Heart left ventricle (tissue), 16 donors: ENCODE results near the gene PCDHGC3. TPM values are rescaled to one million over a fixed set of nuclear protein-coding genes. Genes with fewer than 3 reads are reported as not detected.
A peak's percentile ranks its signal among the peaks of the same experiment; 100 is the strongest.

Experiments
- ATAC-seq, 4 donors: fragments of 200-7000 bp; cut with Tn5 transposase; one replicate each; pipeline ENCODE4 v1.9.1; 2020 to 2022; ENCODE audit warnings: moderate library complexity in 4 of 4, mild to moderate bottlenecking in 3 of 4, moderate number of reproducible peaks in 1 of 4
- DNase-seq, 5 donors: peaks; one replicate each; pipeline ENCODE4 v3.0.0-alpha.2; 2020
- H3K27ac ChIP-seq, 12 donors: fragments of 200-600 bp; sonication (generic) in 4 of 12; one replicate each; pipeline versions ENCODE4 v1.5.0 to v1.8.0; 2016 to 2022; ENCODE audit warnings: mild to moderate bottlenecking in 2 of 12
- H3K27me3 ChIP-seq, 9 donors: fragments of 200-600 bp; sonication (generic) in 2 of 9; one replicate each; pipeline versions ENCODE4 v1.5.1 to v1.8.0; 2016 to 2022; ENCODE audit warnings: mild to moderate bottlenecking in 3 of 9
- H3K36me3 ChIP-seq, 9 donors: fragments of 200-600 bp; sonication (generic) in 2 of 9; one replicate each; pipeline versions ENCODE4 v1.5.0 to v1.8.0; 2018 to 2022; ENCODE audit warnings: mild to moderate bottlenecking in 2 of 9
- H3K4me1 ChIP-seq, 12 donors: fragments of 200-600 bp; sonication (generic) in 4 of 12; one replicate each; pipeline versions ENCODE4 v1.5.0 to v1.8.0; 2016 to 2022; ENCODE audit warnings: mild to moderate bottlenecking in 3 of 12
- H3K4me3 ChIP-seq, 12 donors: fragments of 200-600 bp; sonication (generic) in 4 of 12; one replicate each; pipeline versions ENCODE4 v1.5.0 to v1.8.0; 2017 to 2022; ENCODE audit warnings: mild to moderate bottlenecking in 9 of 12, moderate library complexity in 4 of 12
- H3K9me3 ChIP-seq, 12 donors: fragments of 200-600 bp; sonication (generic) in 4 of 12; one replicate each; pipeline versions ENCODE4 v1.5.0 to v1.8.0; 2016 to 2022; ENCODE audit warnings: mild to moderate bottlenecking in 1 of 12
- CTCF ChIP-seq, 12 donors: fragments of 200-600 bp; sonication (generic) in 4 of 12; IDR thresholded peaks; one replicate each; pipeline versions ENCODE4 v1.5.0 to v1.8.0; 2018 to 2022; ENCODE audit warnings: antibody characterized with exemption in 12 of 12, mild to moderate bottlenecking in 5 of 12
- POLR2A ChIP-seq, 2 donors: fragments of 450-650 bp; IDR thresholded peaks; one replicate each; pipeline ENCODE4 v1.6.1; 2017; ENCODE audit warnings: antibody characterized with exemption in 2 of 2, mild to moderate bottlenecking in 2 of 2, moderate library complexity in 2 of 2
- WGBS, 4 donors: extraction: QIAGEN DNeasy Blood & Tissue Kit in 2 of 4; methylation state at CpG; one replicate each; pipeline versions ENCODE4 v1.1.5 to v1.1.7; 2013 to 2018; 5-methylcytosine and 5-hydroxymethylcytosine counted together
- intact Hi-C, 10 donors: fragments of 100-400 bp; cut with DNase I; formaldehyde crosslinking; loops; one replicate each; pipeline versions ENCODE4 v1.11.1 to v1.14.2; 2022
- long read RNA-seq, 3 donors: library from polyadenylated mRNA; unstranded; transcript quantifications; one replicate each; pipeline ENCODE4 v2.0.0, GENCODE V29; 2020 to 2021
- polyA plus RNA-seq, 2 donors: library from polyadenylated mRNA; stranded (reverse); fragments of 200-250 nt; gene quantifications; one replicate each; pipeline ENCODE4 v1.2.3, GENCODE V29; 2013
- total RNA-seq, 9 donors: library from RNA; depleted of rRNA in 2 of 9; stranded (reverse); fragments of >200 nt in 2 of 9; fragmentation: NEBNext Ultra II Directional in 3 of 9; extraction: Animal tissue kit (Norgen Biotek cat#: 25700) in 3 of 9; gene quantifications; one replicate each; pipeline versions ENCODE4 v1.1.0 to v1.2.4, GENCODE V29; 2016 to 2023
- donor health status: ischemic (EF 13 %, LVEDD 7.1; RV severe dilation, severe dysfunction).
- donor health status: healthy with polysubstance abuse.
- donor health status: DM: no; HTN: yes; CAD: no.
- donor health status: DM: no; HTN: no; CAD: no.
- donor health status: ischemic (EF 25% LVEDD 6.9; RV normal size, moderate dysfunction).
- donor health status: ischemic (EF 25% LVEDD 5.7; RV mildly dilated, moderate dysfunction).
- donor health status: healthy.
- donor health status: DM: yes; HTN: yes; CAD: no.
- donor health status: ischemic (EF 35%, LVEDD 5.7; RV mildly dilated, moderate dysfunction).
- donor health status: nonischemic (EF 11% LVEDD 7.7; RV severe dilation, severe dysfunction).
- donor health status: DM: yes; HTN: yes; CAD: no.
- donor health status: PGD.
- donor health status: ischemic (EF 29% LVEDD 5.4; RV normal size, mild dysfunction).
- donor health status: nonischemic (EF 23%, LVEDD 6.1; RV moderate dilation, normal function).

The PCDHGC3 gene
- 10 to 100 TPM; 12.3 to 32.5 (median 18.4) TPM for total RNA-seq
- 10 to 100 TPM; 23.3 to 34.8 TPM for polyA plus RNA-seq
- long read RNA-seq, donor 1, full-length matches to known transcripts, result 1 of 17 reads
- long read RNA-seq, donor 1, partial matches to known transcripts, result 15 of 17 reads
- long read RNA-seq, donor 1, other reads (novel, unspliced or antisense), result 1 of 17 reads
- long read RNA-seq, donor 2, full-length matches to known transcripts, result 3 of 34 reads
- long read RNA-seq, donor 2, partial matches to known transcripts, result 30 of 34 reads
- long read RNA-seq, donor 2, other reads (novel, unspliced or antisense), result 1 of 34 reads
- long read RNA-seq, donor 3, full-length matches to known transcripts, result 4 of 17 reads
- long read RNA-seq, donor 3, partial matches to known transcripts, result 13 of 17 reads
- long read RNA-seq, donor 3, other reads (novel, unspliced or antisense), result 0 of 17 reads

- intact Hi-C loops, result loop anchor here (2.0 to 10.0 kb wide), 7 partner anchors 37 to 83 kb away; no protein-coding TSS in a partner anchor
- Histone ChIP-seq H3K9me3 (no peaks in the 10 kb centered on the region), H3K27ac (peak within 1 kb of the TSS; percentile 74 to 94 (median 86)), H3K27me3 (peaks cover 0 to 42% (median 0%) of the 10 kb centered on the region in 9 donors), H3K36me3 (peaks cover 0 to 18% (median 0%) of the 10 kb centered on the region in 9 donors), H3K4me1 (peaks cover 4 to 50% (median 38%) of the 10 kb centered on the region in 12 donors), H3K4me3 (peak within 1 kb of the TSS; percentile 22 to 74 (median 64))
- TF ChIP-seq POLR2A (IDR thresholded peaks at IDR 0.05) (peak in 1 of 2 donors; percentile 69), CTCF (IDR thresholded peaks at IDR 0.05) (peak; percentile 14 to 69 (median 49))
- ATAC-seq, result peak; percentile 98 to 99 (median 99)
- WGBS, 4 donors, result 0 to 1% (median 0%) methylated on average over 18 to 28 of the region's 28 CpGs
- DNase-seq, result peak; percentile 92 to 96 (median 93)
These were observed at the start of gene PCDHGC3 for GRCh38 chr5:141475625-141476131. PCDHGC3 (plus strand) TSS chr5:141475966; CDS start chr5:141476117, 151 bp downstream.

GRCh38 chr5:141427783-141428426 lies 47.9 kb upstream of the PCDHGC3 start:
- ATAC-seq (peak in 1 of 4 donors; percentile 19), DNase-seq (peak in 1 of 5 donors; percentile 53)
- peaks cover 0 to 16% (median 0%) of the 10 kb centered on the region in 12 donors for H3K4me1 ChIP-seq
- H3K9me3 ChIP-seq, result peaks cover 0 to 100% (median 57%) of the 10 kb centered on the region in 12 donors
- peaks cover 0 to 33% (median 0%) of the 10 kb centered on the region in 9 donors for H3K36me3 ChIP-seq
- H3K27ac ChIP-seq, result no peak overlapping the region
- H3K4me3 ChIP-seq, result no peak overlapping the region
- 55 to 66% (median 59%) methylated on average over 39 to 53 of the region's 53 CpGs for WGBS, 4 donors
- intact Hi-C loops, result loop anchor here in 3 of 10 donors (5.0 to 10.0 kb wide), 3 partner anchors 84 to 127 kb away; no protein-coding TSS in a partner anchor
- H3K27me3 ChIP-seq, result peaks cover 0 to 63% (median 0%) of the 10 kb centered on the region in 9 donors
- TF ChIP-seq POLR2A (IDR thresholded peaks at IDR 0.05), result no peak
- no peak for TF ChIP-seq CTCF (IDR thresholded peaks at IDR 0.05)

- Histone ChIP-seq H3K9me3 (peaks cover 0 to 99% (median 45%) of the 10 kb centered on the region in 12 donors), H3K27me3 (peaks cover 0 to 52% (median 0%) of the 10 kb centered on the region in 9 donors), H3K4me3 (peak within 1 kb of the TSS in 11 of 12 donors; percentile 19 to 58 (median 42)), H3K27ac (peak within 1 kb of the TSS in 8 of 12 donors; percentile 10 to 67 (median 40)), H3K4me1 (peaks cover 0 to 16% (median 0%) of the 10 kb centered on the region in 12 donors), H3K36me3 (peaks cover 0 to 33% (median 0%) of the 10 kb centered on the region in 9 donors)
- DNase-seq (peak in 4 of 5 donors; percentile 56 to 77 (median 65)), ATAC-seq (peak; percentile 67 to 94 (median 86))
- TF ChIP-seq POLR2A (IDR thresholded peaks at IDR 0.05), result no peak
- peak; percentile 34 to 73 (median 55) for TF ChIP-seq CTCF (IDR thresholded peaks at IDR 0.05)
- intact Hi-C loops, result loop anchor here in 5 of 10 donors (1.0 to 5.0 kb wide), 4 partner anchors 94 to 132 kb away; no protein-coding TSS in a partner anchor
- 21 to 35% (median 28%) methylated on average over 33 of the region's 33 CpGs for WGBS, 4 donors
These were observed 45.2 kb upstream of the PCDHGC3 start, which contains the start of gene PCDHGA12 for GRCh38 chr5:141430332-141431113. PCDHGA12 (plus strand) TSS chr5:141430507; CDS start chr5:141430760, 253 bp downstream.
